H1 (cell line): ENCODE results near the gene COLEC11. TPM values are rescaled to one million over a fixed set of nuclear protein-coding genes. Genes with fewer than 3 reads are reported as not detected.

ENCODE experiments used
- CTCF ChIA-PET: fragments of 300-600 bp; sonication (Branson Sonifier 250); formaldehyde crosslinking; loops from one replicate; lab custom pipeline; 2021; ENCODE audit not compliant: partially characterized antibody; lab: Charles Lee
- POLR2A ChIA-PET: fragments of 300-600 bp; sonication (Branson Sonifier 250); formaldehyde crosslinking; loops from one replicate; lab custom pipeline; 2021; ENCODE audit warnings: inconsistent platforms; ENCODE audit not compliant: partially characterized antibody; lab: Charles Lee
- DNase-seq, 2 experiments: peaks; one replicate each; pipeline versions ENCODE4 v3.0.0 to v3.0.0-alpha.2; 2010 to 2022; ENCODE audit warnings: low spot score in 2 of 2, low read depth in 1 of 2, mixed read lengths in 1 of 2
- FAIRE-seq: peaks from 2 replicates; lab custom pipeline; 2011; peaks lifted over from hg19 to GRCh38; lab: Jason Lieb, UNC
- H2AFZ ChIP-seq: 2 replicates; pipeline ENCODE4 v1.8.1; 2012; ENCODE audit warnings: low read length, inconsistent platforms
- H2AK5ac ChIP-seq: 2 replicates; pipeline ENCODE4 v1.6.1; 2013; ENCODE audit warnings: low read depth, low read length
- H2BK120ac ChIP-seq: replicated peaks from 2 replicates; pipeline ENCODE3; 2013; ENCODE audit warnings: low read depth, low read length, inconsistent platforms
- H2BK12ac ChIP-seq: 2 replicates; pipeline ENCODE4 v1.6.1; 2013; ENCODE audit warnings: low read depth, low read length
- H2BK15ac ChIP-seq: 2 replicates; pipeline ENCODE4 v1.6.1; 2013; ENCODE audit warnings: low read length
- H2BK20ac ChIP-seq: 2 replicates; pipeline ENCODE4 v1.6.1; 2013; ENCODE audit warnings: low read length
- H2BK5ac ChIP-seq: 2 replicates; pipeline ENCODE4 v1.6.1; 2013; ENCODE audit warnings: low read depth, low read length
- H3K14ac ChIP-seq: 2 replicates; pipeline ENCODE4 v1.6.1; 2013; ENCODE audit warnings: inconsistent platforms; ENCODE audit not compliant: insufficient read length
- H3K18ac ChIP-seq: 2 replicates; pipeline ENCODE4 v1.6.1; 2013; ENCODE audit warnings: low read length; ENCODE audit errors: extremely low read depth
- H3K23ac ChIP-seq: 2 replicates; pipeline ENCODE4 v1.6.1; 2013; ENCODE audit warnings: inconsistent platforms; ENCODE audit not compliant: insufficient read length
- H3K23me2 ChIP-seq: 2 replicates; pipeline ENCODE4 v1.6.1; 2013; ENCODE audit warnings: low read depth, low read length
- H3K27ac ChIP-seq: 2 replicates; pipeline ENCODE4 v1.6.1; 2011; ENCODE audit warnings: low read depth, low read length, inconsistent platforms
- H3K27me3 ChIP-seq, 4 experiments: replicated peaks in 1 of 4; 1 replicate in 1 of 4; 2 replicates in 3 of 4; pipeline versions ENCODE4 v1.6.1 to v1.8.1; 2011 to 2013; ENCODE audit warnings: low read length in 3 of 4, mild to moderate bottlenecking in 3 of 4, inconsistent platforms in 2 of 4, mixed read lengths in 2 of 4, moderate library complexity in 1 of 4; ENCODE audit not compliant: control insufficient read depth in 3 of 4, insufficient read depth in 3 of 4; ENCODE audit errors: extremely low read depth in 1 of 4
- H3K36me3 ChIP-seq, 4 experiments: 2 replicates each; pipeline versions ENCODE4 v1.6.1 to v1.8.1; 2011 to 2013; ENCODE audit warnings: mild to moderate bottlenecking in 4 of 4, low read length in 3 of 4, moderate library complexity in 2 of 4, control low read depth in 1 of 4, inconsistent platforms in 1 of 4; ENCODE audit not compliant: insufficient read depth in 4 of 4, control insufficient read depth in 2 of 4
- H3K4ac ChIP-seq: replicated peaks from 2 replicates; pipeline ENCODE3; 2013; ENCODE audit warnings: low read length, low read depth, mixed read lengths, inconsistent platforms; ENCODE audit not compliant: insufficient read length
- H3K4me1 ChIP-seq, 4 experiments: replicated peaks in 1 of 4; 1 replicate in 1 of 4; 2 replicates in 3 of 4; pipeline versions ENCODE4 v1.6.1 to v1.8.1; 2011 to 2013; ENCODE audit warnings: low read length in 3 of 4, inconsistent platforms in 2 of 4, mixed read lengths in 1 of 4; ENCODE audit not compliant: insufficient read depth in 4 of 4, control insufficient read depth in 3 of 4
- H3K4me2 ChIP-seq, 2 experiments: 2 replicates each; pipeline versions ENCODE4 v1.6.1 to v1.8.1; 2011 to 2013; ENCODE audit warnings: low read depth in 2 of 2, low read length in 2 of 2, control low read depth in 1 of 2, inconsistent platforms in 1 of 2, mild to moderate bottlenecking in 1 of 2; ENCODE audit not compliant: insufficient read depth in 1 of 2
- H3K4me3 ChIP-seq, 4 experiments: fragments of 200-600, 300-600 bp in 1 of 4; sonication (generic), shearing (Covaris generic), sonication (Bioruptor Twin) in 1 of 4; 2 replicates each; pipeline versions ENCODE4 v1.5.1 to v1.8.1; 2011 to 2016; ENCODE audit warnings: low read length in 4 of 4, low read depth in 3 of 4, control low read depth in 2 of 4, inconsistent platforms in 2 of 4, mild to moderate bottlenecking in 2 of 4, mixed read lengths in 1 of 4, moderate library complexity in 1 of 4; ENCODE audit not compliant: insufficient read depth in 2 of 4; ENCODE audit errors: extremely low read depth in 1 of 4
- H3K56ac ChIP-seq: replicated peaks from 2 replicates; pipeline ENCODE3; 2013; ENCODE audit warnings: low read depth, mild to moderate bottlenecking, mixed read lengths, low read length, inconsistent platforms; ENCODE audit not compliant: insufficient read length
- H3K79me1 ChIP-seq: 2 replicates; pipeline ENCODE4 v1.6.1; 2013; ENCODE audit warnings: low read depth, low read length, control low read depth
- H3K79me2 ChIP-seq, 2 experiments: 2 replicates each; pipeline versions ENCODE4 v1.6.1 to v1.8.1; 2012 to 2013; ENCODE audit warnings: low read length in 2 of 2, mild to moderate bottlenecking in 2 of 2, inconsistent platforms in 1 of 2; ENCODE audit not compliant: insufficient read depth in 2 of 2, control insufficient read depth in 1 of 2
- H3K9ac ChIP-seq, 4 experiments: replicated peaks in 1 of 4; 1 replicate in 1 of 4; 2 replicates in 3 of 4; pipeline versions ENCODE4 v1.6.1 to v1.8.1; 2011 to 2013; ENCODE audit warnings: low read depth in 3 of 4, low read length in 3 of 4, control low read depth in 2 of 4, mild to moderate bottlenecking in 2 of 4, moderate library complexity in 2 of 4, inconsistent platforms in 1 of 4; ENCODE audit errors: extremely low read depth in 1 of 4
- H3K9me3 ChIP-seq, 2 experiments: 2 replicates each; pipeline versions ENCODE4 v1.6.1 to v1.8.1; 2012 to 2013; ENCODE audit warnings: mild to moderate bottlenecking in 2 of 2, moderate library complexity in 2 of 2, control low read depth in 1 of 2, inconsistent platforms in 1 of 2, low read depth in 1 of 2, low read length in 1 of 2, mixed read lengths in 1 of 2; ENCODE audit not compliant: insufficient read depth in 2 of 2
- H4K20me1 ChIP-seq, 2 experiments: replicated peaks in 1 of 2; 2 replicates each; pipeline versions ENCODE3 to v1.8.1; 2011 to 2013; ENCODE audit warnings: inconsistent platforms in 2 of 2, low read length in 2 of 2, mild to moderate bottlenecking in 1 of 2; ENCODE audit not compliant: insufficient read depth in 2 of 2, control insufficient read depth in 1 of 2
- H4K5ac ChIP-seq: 2 replicates; pipeline ENCODE4 v1.6.1; 2013; ENCODE audit warnings: low read length, low read depth, mixed read lengths, inconsistent platforms; ENCODE audit not compliant: insufficient read length
- H4K8ac ChIP-seq: 2 replicates; pipeline ENCODE4 v1.8.0; 2013; ENCODE audit warnings: mild to moderate bottlenecking, moderate library complexity, low read length, inconsistent platforms; ENCODE audit not compliant: insufficient read depth; ENCODE audit errors: extremely low read depth
- H4K91ac ChIP-seq: replicated peaks from 2 replicates; pipeline ENCODE3; 2013; ENCODE audit warnings: low read length, mixed read lengths, inconsistent platforms; ENCODE audit not compliant: insufficient read length
- BACH1 ChIP-seq: IDR thresholded peaks from 2 replicates; pipeline ENCODE4 v1.6.1; 2012; ENCODE audit warnings: low read length, improper control_type of control experiment
- CHD1 ChIP-seq: IDR thresholded peaks from 2 replicates; pipeline ENCODE4 v1.6.1; 2012; ENCODE audit warnings: low read depth, low read length, improper control_type of control experiment
- CREB1 ChIP-seq: IDR thresholded peaks from 2 replicates; pipeline ENCODE4 v1.6.1; 2012; ENCODE audit warnings: inconsistent platforms
- FOSL1 ChIP-seq: IDR thresholded peaks from 2 replicates; pipeline ENCODE4 v1.6.1; 2011; ENCODE audit warnings: mild to moderate bottlenecking, low read depth, low read length, moderate library complexity; ENCODE audit not compliant: insufficient read depth
- GTF2F1 ChIP-seq: IDR thresholded peaks from 2 replicates; pipeline ENCODE4 v1.6.1; 2012; ENCODE audit warnings: low read depth, low read length, improper control_type of control experiment, borderline replicate concordance
- HDAC6 ChIP-seq: IDR thresholded peaks from one replicate; pipeline ENCODE4 v1.7.1; 2012; ENCODE audit warnings: low read depth, mild to moderate bottlenecking, inconsistent platforms, low read length, moderate library complexity
- MAFK ChIP-seq: IDR thresholded peaks from 2 replicates; pipeline ENCODE4 v1.6.1; 2012; ENCODE audit warnings: low read depth, mild to moderate bottlenecking, improper control_type of control experiment, low read length
- NANOG ChIP-seq: IDR thresholded peaks from 2 replicates; pipeline ENCODE4 v1.6.1; 2011; ENCODE audit warnings: low read length, low read depth, mild to moderate bottlenecking, inconsistent platforms; ENCODE audit not compliant: insufficient read depth, poor library complexity, severe bottlenecking
- SIX5 ChIP-seq: IDR thresholded peaks from 2 replicates; pipeline ENCODE4 v1.6.1; 2011; ENCODE audit warnings: mild to moderate bottlenecking, low read depth, low read length
- TBP ChIP-seq: IDR thresholded peaks from 2 replicates; pipeline ENCODE4 v1.6.1; 2011; ENCODE audit warnings: low read depth, low read length, improper control_type of control experiment
- YY1 ChIP-seq: IDR thresholded peaks from 2 replicates; pipeline ENCODE4 v1.6.1; 2011; ENCODE audit warnings: low read depth, mild to moderate bottlenecking, low read length
- WGBS, 2 experiments: shearing (Covaris generic) in 1 of 2; methylation state at CpG; one replicate each; pipeline versions ENCODE4 v1.1.6 to v1.1.7; 2013 to 2015; ENCODE audit warnings: low lambda C conversion rate in 2 of 2, mixed read lengths in 2 of 2, inconsistent platforms in 1 of 2, low coverage in 1 of 2, missing lambda C conversion rate in 1 of 2; ENCODE audit not compliant: insufficient replicate concordance in 2 of 2, insufficient coverage in 1 of 2, insufficient read length in 1 of 2; ENCODE audit errors: extremely low coverage in 1 of 2, missing lambda C conversion rate in 1 of 2; 5-methylcytosine and 5-hydroxymethylcytosine counted together
- polyA plus RNA-seq, 7 experiments: library from polyadenylated mRNA; depleted of rRNA in 3 of 7; stranded (reverse) in 5 of 7; unstranded in 2 of 7; fragments of >200 nt in 5 of 7; fragments of 200-250 nt in 2 of 7; gene quantifications; 1 replicate in 5 of 7; 2 replicates in 1 of 7; 4 replicates in 1 of 7; pipeline versions ENCODE4 v1.2.1 to v1.2.3, GENCODE V29; 2011 to 2013; ENCODE audit warnings: missing spikeins in 2 of 7, mixed read lengths in 2 of 7
- total RNA-seq: library from RNA; stranded (reverse); fragmentation: NEBNext Ultra II Directional; extraction: Animal tissue kit (Norgen Biotek cat#: 25700); gene quantifications from 2 replicates; pipeline ENCODE4 v1.2.1, GENCODE V29; 2021

The COLEC11 gene
- total and polyA plus RNA-seq, 2 of the 8 experiments (the other 6 are each of a cell fraction or from before 2014, with no cell fraction given): 0.47 to 0.80 TPM

GRCh38 chr2:3631161-3631850 lies 36.4 kb downstream of the COLEC11 start:
- Histone ChIP-seq H3K23ac (no peak overlapping the region), H2AFZ (no peak overlapping the region), H3K27ac (no peak overlapping the region), H3K14ac (no peak overlapping the region), H2BK15ac (no peak overlapping the region), H3K23me2 (no peaks in the 10 kb centered on the region), H2BK20ac (no peak overlapping the region), H3K4me2 (no peak overlapping the region), H4K91ac (no peak overlapping the region), H3K36me3 (no peaks in the 10 kb centered on the region), H2BK120ac (no peak overlapping the region), H2BK12ac (no peak overlapping the region), H3K79me2 (no peaks in the 10 kb centered on the region), H3K4ac (no peak overlapping the region), H4K20me1 (no peaks in the 10 kb centered on the region), H2AK5ac (no peak overlapping the region), H3K79me1 (no peaks in the 10 kb centered on the region), H4K8ac (no peak overlapping the region), H4K5ac (no peak overlapping the region), H2BK5ac (no peak overlapping the region), H3K18ac (no peak overlapping the region), H3K9ac (no peak overlapping the region), H3K4me3 (no peak overlapping the region), H3K56ac (no peak overlapping the region), H3K4me1 (no peaks in the 10 kb centered on the region; a peak in 2 of 7 replicates), H3K9me3 (no peaks in the 10 kb centered on the region), H3K27me3 (no peaks in the 10 kb centered on the region; a peak in 1 of 7 replicates)
- no peak for TF ChIP-seq HDAC6
- TF ChIP-seq CHD1: no peak
- no peak for TF ChIP-seq SIX5
- TF ChIP-seq FOSL1: no peak
- no peak for TF ChIP-seq BACH1
- TF ChIP-seq MAFK: no peak
- no peak for TF ChIP-seq CREB1
- no peak for TF ChIP-seq YY1
- no peak for TF ChIP-seq NANOG
- TF ChIP-seq GTF2F1: no peak
- TF ChIP-seq TBP: no peak
- DNase-seq (peak in 1 of 2 experiments; percentile 32), FAIRE-seq (no peak)
- WGBS, 2 experiments: 75% methylated on average over 10 of the region's 15 CpGs; no CpG with 5 or more reads in 1 of the 2 experiments
- CTCF ChIA-PET: no interaction called here
- POLR2A ChIA-PET: no interaction called here
